OCI-M1 (cell line): Measurements from ENCODE around the gene NIFK.
"Not testable (repeated sequence)": the region's sequence is repeated elsewhere in the genome, so short reads cannot be mapped to it uniquely, and the experiment has no call there.

ENCODE experiments used
- DNase-seq: peaks from one replicate; lab custom pipeline; 2025; lab: John Stamatoyannopoulos, UW

NIFK gene

DNA sequence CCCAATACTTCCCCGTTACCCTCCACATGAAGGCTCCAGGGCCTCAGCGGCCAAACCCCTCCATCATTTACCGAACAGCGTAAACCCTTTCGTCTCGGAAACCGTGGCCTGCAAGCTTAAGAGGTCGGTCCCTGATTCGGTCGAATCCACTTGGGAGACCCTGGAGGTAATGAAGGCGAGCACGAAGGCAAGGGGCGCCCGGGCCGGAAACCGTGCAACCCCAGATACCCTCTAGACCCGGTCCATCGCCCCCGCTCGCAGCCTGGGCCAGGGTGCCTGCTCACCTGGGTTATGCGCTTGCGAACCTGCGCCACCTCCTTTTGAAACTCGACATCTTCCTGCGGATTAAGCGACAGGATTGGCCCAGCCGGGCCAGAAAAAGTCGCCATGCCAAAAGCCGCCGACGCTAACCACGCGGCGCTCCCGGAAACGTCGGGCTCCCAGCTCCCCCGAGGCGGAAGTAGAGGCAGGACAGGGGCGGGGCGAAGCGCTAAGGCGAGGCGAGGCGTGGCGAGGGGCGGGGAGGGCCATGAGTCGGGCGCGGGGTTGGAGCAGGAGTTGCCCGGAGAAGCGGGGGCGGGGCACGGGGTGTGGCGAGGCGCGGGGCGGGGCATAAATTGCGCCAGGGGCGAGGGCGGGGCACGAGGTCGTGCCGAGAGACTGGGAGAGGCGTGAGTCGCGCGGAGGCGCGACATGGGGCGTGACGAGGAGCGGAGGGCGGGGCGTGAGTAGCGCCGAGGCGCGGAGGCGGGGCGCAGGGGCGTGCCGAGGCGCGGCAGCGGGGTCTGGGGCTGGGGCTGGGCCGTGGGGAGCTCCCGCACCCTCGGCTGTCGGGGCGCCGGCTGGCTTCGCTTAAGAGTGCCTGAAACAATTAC, at the start of gene NIFK:
TSS of gene NIFK (minus strand) at position 414 of the 875 bp plus-strand sequence. CDS start at position 389, 25 bp downstream.
- peak; percentile 98 for DNase-seq

DNA sequence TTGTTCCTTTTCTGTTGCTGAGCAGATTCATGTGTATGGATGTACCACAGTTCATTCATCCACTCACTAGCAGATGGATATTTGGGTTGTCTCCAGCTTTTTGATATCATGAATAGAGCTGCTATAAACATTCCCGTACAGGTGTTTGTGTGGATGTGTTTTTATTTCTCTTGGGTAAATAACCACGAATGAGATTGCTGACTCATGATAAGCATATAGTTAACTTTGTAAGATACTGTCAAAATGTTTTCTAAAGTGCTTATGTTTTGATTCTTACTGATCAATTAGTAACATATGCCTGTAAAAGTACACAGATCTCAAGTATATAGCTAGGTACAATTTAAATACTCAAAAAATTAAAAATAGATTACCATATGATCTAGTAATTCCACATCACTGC, 46.5 kb upstream of the NIFK start:
- no peak for DNase-seq

DNA sequence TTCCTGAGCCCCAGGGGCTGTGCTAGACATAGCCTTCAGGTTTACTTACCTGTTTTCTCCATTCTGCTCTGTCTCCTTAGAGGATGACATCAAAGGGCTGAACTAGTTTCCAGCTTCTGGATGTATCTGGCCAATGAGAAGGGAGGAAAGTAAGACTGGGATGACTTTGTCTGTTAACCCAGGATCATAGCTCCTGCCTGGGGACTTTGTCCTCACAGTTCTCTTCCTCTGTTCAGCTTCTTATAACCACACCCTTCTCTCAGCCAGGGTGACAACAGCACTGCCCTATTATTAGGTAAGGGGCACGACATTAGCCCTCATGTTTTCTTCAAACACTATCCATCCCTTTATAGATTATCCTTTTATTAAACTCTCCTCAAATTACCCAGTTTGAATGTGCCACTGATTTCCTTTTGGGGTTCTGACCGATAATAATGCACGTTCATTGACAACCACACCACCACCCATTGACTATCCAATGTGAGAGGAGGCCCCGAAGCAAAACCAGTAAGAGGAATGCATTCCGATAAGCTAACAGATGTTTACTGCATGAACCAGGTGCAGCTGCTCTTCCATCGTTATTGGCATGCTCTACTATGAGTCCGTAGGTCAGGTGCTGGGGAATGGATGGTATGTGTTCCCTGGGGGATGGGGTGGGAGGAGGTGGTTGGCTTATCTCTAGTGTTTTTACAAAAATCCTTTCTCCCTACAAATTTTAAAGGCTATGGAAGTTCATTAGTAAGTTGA, 42.2 kb upstream of the NIFK start:
- DNase-seq, result no peak

DNA sequence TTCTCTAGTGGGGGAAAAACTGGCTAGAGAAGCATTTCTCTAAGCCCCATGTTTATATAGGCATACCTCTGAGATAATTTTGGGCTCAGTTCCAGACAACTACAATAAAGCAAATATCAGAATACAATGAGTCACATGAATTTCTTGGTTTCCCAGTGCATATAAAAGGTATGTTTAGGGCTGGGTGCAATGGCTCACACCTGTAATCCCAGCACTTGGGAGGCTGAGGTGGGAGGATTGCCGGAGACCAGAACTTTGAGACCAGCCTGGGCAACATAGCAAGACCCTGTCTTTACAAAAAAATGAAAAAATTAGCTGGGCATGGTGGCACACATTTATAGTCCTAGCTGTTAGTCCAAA, 41.0 kb upstream of the NIFK start:
- no peak for DNase-seq

DNA sequence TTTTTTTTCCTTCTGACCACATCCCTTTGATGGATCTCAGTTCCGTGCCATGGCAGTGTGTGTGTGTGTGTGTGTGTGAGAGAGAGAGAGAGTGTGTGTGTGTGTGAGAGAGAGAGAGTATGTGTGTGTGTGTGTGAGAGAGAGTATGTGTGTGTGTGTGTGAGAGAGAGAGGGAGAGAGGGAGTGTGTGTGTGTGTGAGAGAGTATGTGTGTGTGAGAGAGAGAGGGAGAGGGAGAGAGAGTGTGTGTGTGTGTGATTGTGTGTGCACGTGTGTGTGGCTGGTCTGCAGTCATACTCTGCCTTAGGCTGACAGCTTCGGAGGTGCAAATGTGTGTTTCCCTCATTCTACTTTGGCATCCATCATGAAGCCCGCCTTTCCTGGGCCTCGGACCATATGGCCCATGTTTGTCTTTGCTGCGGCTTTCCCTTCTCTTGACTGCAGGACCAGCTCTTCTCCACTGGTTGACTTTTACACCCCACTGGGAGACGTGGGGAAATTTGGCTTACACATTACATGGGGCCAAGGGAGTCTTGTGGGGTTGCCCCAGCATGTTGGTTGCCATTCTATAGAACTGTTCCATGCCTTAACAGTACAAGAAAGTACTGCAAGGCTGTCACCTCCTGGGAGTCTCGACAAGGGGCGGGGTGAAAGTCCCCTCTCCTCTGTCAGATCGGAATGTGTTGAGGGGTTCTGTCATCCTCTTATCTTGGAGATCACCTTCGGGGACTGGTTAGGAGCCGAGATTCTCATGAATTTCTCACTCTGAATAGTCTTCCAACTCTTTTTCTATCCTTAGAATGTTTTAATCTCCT, 40.4 kb upstream of the NIFK start:
- DNase-seq, result no peak

DNA sequence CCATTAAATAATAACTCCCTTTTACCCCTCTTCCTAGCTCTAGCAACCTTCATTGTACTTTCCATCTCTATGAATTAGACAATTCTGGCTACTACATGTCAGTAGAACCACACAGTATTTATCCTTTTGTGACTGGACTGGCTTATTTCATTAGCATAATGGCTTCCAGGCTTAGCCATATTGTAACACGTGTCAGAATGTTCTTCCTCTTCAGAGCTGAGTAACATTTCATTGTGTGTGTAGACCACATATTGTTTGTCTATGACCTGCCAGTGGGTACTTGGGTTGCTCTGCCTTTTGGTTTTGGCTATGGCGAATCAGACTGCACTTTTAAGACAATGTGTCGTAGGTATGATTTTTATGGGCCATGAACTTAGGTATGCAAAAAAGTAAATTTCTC, 39.7 kb upstream of the NIFK start:
- DNase-seq, result no peak

DNA sequence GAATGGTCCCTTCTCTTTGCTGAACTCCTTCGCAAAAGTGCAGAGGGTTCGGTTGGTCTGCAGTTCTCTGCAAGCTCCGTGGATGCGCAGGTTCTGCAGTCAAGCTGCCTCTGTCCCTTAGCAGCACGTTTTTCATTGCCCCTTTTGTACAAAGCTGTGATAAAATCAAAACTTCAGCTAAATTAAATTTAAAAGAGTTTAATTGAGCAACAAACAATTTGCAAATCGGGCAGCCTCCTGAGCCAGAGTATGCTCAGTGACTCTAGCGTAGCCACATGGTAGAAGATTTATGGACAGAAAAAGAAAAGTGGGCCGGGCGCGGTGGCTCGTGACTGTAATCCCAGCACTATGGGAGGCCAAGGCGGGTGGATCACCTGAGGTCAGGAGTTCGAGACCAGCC, 37.6 kb upstream of the NIFK start:
- DNase-seq, result no peak

DNA sequence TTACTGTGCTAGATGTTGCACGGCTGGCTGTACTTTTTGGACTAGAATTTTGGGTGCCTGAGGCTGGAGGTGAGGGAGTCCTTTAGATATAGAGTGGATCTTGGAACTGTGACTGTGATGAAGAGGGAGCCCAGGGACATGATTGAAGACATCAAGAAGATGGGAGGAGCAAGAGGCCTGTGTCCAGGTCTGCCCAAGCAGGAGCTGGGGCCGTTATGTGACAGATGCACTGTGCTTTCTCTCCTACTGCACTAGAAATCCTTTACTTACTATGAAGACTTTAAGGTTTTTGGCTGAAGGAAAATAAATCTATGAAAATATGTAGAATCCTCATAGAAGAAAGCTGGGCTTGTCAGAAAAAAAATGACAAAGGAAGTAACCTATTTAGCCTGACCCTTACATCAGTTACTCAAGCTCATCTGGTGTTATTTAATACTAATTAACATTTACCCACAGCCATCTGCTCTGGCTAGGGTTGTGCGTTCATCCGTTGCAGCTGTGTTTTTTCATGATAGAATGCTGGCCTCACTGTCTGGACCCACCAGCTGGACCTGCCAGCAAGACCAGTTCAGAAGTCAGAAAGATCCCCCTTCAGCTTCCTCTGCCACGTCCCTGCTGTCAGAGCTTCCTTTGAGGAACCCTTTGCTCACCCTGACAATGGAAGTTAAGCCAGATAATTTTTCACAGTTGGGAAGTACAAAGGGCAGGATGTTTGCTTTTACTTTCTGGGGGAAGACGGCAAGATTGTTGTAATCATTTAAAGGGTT, 35.5 kb upstream of the NIFK start:
- DNase-seq, result no peak

DNA sequence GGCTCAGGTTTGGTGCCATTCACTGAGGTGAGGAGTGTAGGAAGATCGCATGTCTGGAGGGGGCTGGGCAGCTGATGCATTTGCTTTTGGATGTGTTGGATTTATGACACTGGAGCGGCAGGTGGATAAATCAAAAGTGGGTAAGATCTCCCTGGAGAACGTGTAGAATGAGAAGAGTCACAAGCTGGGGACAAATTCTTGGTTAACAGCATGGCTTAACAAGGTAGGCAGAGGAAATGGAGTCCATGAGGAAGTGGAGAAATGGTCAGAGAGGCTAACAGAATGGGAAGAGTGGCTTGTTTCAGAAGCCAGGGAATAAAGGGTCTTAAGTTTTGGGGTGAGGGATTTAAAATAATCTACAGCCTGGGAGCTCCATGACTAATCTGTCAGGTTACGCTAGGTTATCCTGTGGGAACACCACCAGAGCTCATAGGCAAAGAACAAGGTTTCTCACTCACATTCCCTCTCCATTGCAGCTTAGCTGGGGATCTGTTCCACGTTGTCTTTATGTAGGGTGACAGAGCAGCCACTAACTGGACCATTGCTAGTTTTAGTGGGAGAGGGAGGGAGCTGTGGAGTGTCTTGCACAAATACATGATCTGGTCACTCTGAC, 31.6 kb upstream of the NIFK start:
- no peak for DNase-seq

DNA sequence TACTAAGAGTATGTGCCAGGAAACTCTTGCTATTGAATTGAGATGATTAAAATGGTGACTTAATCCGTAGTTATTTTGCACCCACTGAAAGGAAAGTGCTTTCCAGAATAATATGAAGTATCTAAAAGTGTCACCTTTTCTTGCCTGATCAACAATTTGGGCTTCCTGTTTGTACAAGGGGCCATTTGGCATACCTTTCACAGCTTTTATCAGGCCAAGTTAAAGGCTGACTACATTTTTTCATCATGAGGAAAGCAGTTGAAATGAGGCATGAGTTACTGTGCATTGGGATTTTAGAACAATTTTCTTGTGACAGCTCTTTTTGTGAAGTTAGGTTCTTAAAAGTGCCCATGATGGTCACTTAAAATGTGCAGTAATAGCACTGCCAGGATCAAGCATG, 29.9 kb upstream of the NIFK start:
- DNase-seq, result no peak

DNA sequence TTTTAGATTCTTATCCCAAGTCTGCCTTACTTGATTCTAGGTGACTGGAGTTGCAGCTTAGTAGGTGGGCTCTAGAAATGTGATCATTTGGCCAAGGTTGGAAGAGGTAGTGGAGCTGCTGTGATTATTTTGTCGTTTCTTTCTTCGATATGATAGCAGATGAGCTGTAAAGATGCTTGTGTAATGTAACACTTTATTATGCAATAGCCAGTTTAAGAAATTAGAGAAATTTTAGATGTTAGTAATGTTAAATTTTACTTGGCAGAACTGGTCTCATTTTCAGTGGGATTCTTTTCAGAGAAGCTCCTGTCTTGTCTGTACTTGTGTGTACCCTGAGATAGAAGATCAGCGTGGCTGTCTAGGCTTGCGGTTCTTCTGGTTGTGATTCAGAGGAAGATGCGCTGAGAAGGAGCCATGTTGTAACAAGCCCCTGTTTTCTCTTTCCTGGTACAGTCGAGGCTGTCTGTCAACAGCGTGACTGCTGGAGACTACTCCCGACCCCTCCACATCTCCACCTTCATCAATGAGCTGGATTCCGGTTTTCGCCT, 28.1 kb upstream of the NIFK start:
- DNase-seq, result no peak

DNA sequence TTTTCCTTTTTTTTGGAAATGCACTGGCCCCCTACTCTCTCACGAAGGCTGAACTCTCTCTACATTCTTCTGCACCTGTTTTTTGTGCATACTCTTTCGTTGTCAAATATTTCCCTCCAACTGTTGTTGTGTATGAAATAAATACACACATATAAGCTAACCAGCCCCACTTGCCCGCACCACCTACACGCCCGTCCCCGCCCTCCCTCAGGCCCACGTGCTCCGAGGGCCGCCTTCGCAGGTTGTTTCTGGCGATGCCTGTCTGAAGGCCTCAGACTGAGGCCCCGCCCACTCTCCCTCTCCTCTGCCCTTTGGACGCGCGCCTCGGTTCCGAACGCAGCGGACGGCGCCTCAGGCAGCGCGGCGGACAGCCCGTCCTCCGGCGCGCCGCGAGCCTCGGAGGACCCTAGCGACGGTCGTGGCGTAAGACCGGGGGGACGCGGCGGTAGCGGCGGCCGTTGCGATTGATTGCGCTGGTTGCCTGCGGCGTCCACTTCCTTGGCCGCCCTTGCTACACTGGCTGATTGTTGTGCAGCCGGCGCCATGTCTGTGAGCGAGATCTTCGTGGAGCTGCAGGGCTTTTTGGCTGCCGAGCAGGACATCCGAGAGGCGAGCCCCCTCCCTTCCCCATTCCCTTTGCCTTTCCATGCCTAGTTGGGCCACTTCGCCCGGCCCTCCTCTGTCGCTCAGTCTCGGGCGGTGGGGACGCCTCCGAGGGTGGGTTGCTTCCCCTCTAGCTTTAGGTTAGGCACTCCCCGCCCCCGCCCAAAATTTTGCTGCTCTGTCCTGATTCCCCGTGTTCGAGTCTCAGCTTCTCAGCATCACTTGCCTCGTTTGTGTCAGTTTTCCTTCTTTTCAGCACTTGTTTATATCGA, 18.8 kb upstream of the NIFK start, which contains the start of gene TSN:
TSS of gene TSN (plus strand) at position 415 of the 875 bp plus-strand sequence. CDS start at position 544, 129 bp downstream.
- peak; percentile 98 for DNase-seq

DNA sequence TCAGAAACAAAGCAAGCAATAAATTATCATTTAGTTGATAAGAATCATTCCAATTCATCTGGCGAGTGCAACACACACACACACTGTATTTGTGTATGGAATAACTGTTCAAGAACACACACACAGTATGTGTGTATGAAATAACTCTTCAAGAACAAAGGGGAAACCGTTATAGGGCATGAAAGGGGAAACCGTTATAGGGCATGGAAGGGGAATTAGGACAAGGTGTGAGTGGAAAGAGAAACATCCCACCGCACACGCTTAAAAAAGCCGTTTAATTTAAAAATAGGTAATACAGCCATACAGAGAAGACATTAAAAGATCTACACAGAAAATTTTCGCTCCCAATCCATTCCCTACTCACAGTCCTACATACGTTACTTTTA, 18.2 kb upstream of the NIFK start:
- DNase-seq, result peak; percentile 43

DNA sequence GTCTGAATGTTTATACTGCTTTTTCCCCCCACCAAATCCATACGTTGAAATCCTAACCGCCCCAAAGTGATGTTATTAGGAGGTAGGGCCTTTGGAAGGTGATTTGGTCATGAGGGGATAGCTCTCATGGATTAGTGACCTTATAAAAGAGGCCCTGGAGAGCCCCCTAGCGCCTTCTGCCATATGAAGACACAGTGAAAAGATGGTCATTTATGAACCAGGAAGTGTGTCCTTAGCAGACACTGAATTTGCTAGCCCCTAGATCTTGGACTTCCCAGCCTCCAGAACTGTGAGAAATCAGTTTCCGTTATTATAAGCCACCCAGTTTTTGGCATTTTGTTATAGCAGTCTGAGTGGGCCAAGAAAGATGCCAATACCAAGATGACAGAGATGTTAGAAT, 11.5 kb upstream of the NIFK start:
- peak; percentile 75 for DNase-seq

DNA sequence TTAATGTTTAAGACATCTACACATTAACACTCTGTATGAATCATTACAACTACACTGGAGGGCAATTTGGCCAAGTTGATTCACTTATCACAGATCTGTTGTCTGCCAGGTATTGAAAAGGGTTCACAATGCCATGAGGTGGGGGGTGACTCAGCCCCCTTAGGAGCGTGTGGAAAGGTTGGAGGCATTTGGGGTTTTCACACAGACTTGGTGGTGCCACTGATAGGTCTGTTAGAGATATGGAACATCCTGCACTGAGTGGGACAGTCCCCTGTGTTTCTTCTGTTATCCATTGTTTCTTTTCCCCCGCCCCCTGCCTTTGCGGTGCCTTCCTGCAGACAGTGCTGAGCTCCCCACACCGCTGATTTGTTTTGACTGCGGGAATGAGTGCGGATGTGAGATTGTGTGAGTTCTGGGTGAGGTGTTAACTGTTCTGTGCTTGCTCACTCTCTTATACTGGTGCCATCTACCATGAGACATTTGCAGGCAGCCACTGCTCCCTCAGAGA, 9.4 kb upstream of the NIFK start:
- DNase-seq, result no peak

DNA sequence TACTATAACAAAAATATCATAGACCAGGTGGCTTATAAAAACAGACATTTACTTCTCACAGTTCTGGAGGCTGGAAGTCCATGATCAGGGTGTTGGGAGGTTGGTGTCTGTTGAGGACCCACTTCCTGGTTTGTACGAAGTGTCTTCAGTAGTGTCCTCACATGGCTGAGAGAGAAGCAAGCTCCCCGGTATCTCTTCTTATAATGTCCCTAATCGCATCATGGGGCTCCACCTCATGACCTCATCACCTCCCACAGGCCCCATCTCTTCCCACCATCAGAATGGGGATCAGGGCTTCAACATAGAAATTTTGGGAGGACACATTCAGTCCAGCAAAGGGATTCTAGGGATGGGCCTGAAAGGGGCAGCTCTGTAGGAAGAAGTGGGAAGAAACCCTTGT, 4.8 kb upstream of the NIFK start:
- no peak for DNase-seq

DNA sequence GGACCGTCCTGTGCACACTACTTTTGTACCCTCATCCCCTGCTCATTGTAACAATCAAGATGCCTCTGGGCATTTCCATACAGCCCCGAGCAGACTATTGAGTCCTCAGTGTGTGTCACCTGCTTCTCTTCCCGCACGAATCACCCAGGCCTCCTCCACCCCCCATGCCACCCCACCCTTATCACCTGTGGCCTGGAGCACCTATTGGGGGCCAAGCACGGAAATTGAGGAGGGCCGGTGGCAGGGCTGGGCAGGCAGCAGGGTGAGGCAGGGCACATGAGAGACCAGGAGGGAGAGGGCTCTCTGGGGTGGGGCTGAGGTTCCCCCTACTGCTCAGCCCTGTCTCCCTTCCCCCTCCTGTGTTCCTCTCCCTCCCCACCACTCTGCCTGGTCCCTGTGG, 4.3 kb upstream of the NIFK start:
- no peak for DNase-seq

DNA sequence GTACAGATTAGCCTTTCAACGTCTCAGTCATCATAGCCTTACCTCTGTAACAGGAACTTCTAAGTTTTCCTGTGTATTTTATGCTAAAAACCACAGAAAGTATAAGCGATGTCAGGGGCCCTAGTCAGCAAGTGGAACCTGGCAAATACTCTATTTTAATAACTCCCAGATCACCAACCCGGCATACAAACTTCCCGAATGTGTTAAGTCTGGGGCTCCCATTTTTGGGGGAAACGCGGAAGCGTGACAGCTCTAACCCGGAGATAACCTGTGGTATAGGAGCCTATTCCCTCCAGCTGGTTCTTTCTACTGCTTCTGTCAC, 574 bp downstream of the NIFK start:
- DNase-seq, result no peak

DNA sequence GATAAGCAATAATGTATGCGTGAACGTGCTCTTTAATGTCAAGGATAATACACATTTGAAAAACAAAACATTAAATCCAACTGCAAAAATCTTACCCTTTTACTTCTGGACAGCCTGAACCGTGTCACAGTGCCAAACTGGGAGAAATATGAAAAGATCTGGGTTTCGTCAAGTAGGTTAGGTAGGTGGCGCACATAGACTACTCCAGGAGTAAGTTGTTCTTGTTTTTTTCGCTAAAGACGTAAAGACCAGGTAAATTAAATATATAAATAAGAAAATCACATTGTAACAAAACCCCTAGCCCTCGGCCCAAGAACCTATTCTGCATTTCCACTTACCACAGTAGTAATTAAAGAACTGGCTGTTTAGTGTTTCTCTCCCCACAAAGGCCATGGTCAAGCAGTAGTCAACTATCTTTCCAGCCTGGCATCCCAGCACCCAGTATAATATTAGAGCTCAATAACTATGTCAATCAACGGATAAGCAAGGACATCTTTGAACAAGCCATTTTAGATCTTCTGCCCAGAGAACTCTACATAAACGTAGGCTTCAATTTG, 1.1 kb downstream of the NIFK start:
- peak; percentile 58 for DNase-seq

DNA sequence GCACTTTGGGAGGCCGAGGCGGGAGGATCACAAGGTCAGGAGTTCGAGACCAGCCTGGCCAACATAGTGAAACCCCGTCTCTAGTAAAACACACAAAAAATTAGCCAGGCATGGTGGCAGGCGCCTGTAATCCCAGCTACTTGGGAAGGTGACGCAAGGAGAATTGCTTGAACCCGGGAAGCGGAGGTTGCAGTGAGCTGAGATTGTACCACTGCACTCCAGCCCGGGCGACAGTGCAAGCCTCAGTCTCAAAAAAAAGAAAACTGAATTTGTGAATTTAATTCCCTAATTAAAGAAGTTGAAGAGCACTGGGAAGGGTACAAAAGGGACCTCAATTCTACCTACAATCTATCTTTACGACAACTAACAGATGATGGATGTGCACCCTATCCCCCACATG, 2.1 kb downstream of the NIFK start:
- not testable (repeated sequence) for DNase-seq
